ENCODE measurements around the gene MUC12.
A peak's percentile ranks its signal among the peaks of the same experiment; 100 is the strongest.
"Not testable (repeated sequence)": the region's sequence is repeated elsewhere in the genome, so short reads cannot be mapped to it uniquely, and the experiment has no call there.

Gene MUC12

GRCh38 chr7:100962537-100962936, 6.8 kb upstream of the MUC12 start:
- no peak for DNase-seq (ENCODE audit: low read depth)

- no peak for DNase-seq (ENCODE audit: low read depth)
Measured at GRCh38 chr7:100963386-100963785, 6.0 kb upstream of the MUC12 start.

GRCh38 chr7:100963874-100964273, 5.5 kb upstream of the MUC12 start:
- DNase-seq (ENCODE audit: low read depth): no peak

GRCh38 chr7:100964630-100965029, 4.7 kb upstream of the MUC12 start:
- no peak for DNase-seq (ENCODE audit: low read depth)

- DNase-seq (ENCODE audit: low read depth): no peak
Measured at GRCh38 chr7:100965045-100965722, 4.2 kb upstream of the MUC12 start.

GRCh38 chr7:100965723-100966541, 3.4 kb upstream of the MUC12 start:
- DNase-seq (ENCODE audit: low read depth): peak; percentile 58

GRCh38 chr7:100966542-100967291, 2.6 kb upstream of the MUC12 start:
- DNase-seq (ENCODE audit: low read depth): no peak

- no peak for DNase-seq (ENCODE audit: low read depth)
Measured at GRCh38 chr7:100967292-100967863, 2.0 kb upstream of the MUC12 start.

- DNase-seq (ENCODE audit: low read depth): no peak
Measured at GRCh38 chr7:100968031-100968430, 1.3 kb upstream of the MUC12 start.

GRCh38 chr7:100968650-100969049, 715 bp upstream of the MUC12 start:
- no peak for DNase-seq (ENCODE audit: low read depth)

GRCh38 chr7:100971111-100972001, 2.0 kb downstream of the MUC12 start:
- no peak for DNase-seq (ENCODE audit: low read depth)

GRCh38 chr7:100972002-100972347, 2.6 kb downstream of the MUC12 start:
- DNase-seq (ENCODE audit: low read depth): no peak

- peak; percentile 63 for DNase-seq (ENCODE audit: low read depth)
Measured at GRCh38 chr7:100974021-100974420, 4.7 kb downstream of the MUC12 start.

GRCh38 chr7:100975371-100975821, 6.0 kb downstream of the MUC12 start:
- DNase-seq (ENCODE audit: low read depth): no peak

- DNase-seq (ENCODE audit: low read depth): no peak
Measured at GRCh38 chr7:100978300-100978699, 8.9 kb downstream of the MUC12 start.

- peak; percentile 83 for DNase-seq (ENCODE audit: low read depth)
Measured at GRCh38 chr7:100983451-100984187, 14.3 kb downstream of the MUC12 start.

GRCh38 chr7:100984241-100984918, 15.0 kb downstream of the MUC12 start:
- not testable (repeated sequence) for DNase-seq (ENCODE audit: low read depth)

GRCh38 chr7:100985033-100985797, 15.8 kb downstream of the MUC12 start:
- DNase-seq (ENCODE audit: low read depth): not testable (repeated sequence)

GRCh38 chr7:100991631-100992030, 22.3 kb downstream of the MUC12 start:
- no peak for DNase-seq (ENCODE audit: low read depth)

All from EH (cell line).